Measurements from ENCODE around the gene CST4.

GRCh38 chr20:23669866-23670265 is 19.0 kb downstream of the CST4 start:
- no peak for TF ChIP-seq ZC3H10 (CRISPR knock-in tag; IDR thresholded peaks at IDR 0.05)
- TF ChIP-seq PATZ1 (CRISPR knock-in tag; IDR thresholded peaks at IDR 0.05; ENCODE audit: borderline replicate concordance): no peak
- no peak for TF ChIP-seq TCF4 (CRISPR knock-in tag; IDR thresholded peaks at IDR 0.05; ENCODE audit: borderline replicate concordance)
- TF ChIP-seq GLIS3 (CRISPR knock-in tag; IDR thresholded peaks at IDR 0.05): no peak
- no peak for TF ChIP-seq ZNF70 (CRISPR knock-in tag; IDR thresholded peaks at IDR 0.05)

Measured in SK-N-SH treated with all-trans-retinoic acid at 6 μM for 48 hours (cell line).